ENCODE measurements around the gene GNA12.

The GNA12 gene

DNA sequence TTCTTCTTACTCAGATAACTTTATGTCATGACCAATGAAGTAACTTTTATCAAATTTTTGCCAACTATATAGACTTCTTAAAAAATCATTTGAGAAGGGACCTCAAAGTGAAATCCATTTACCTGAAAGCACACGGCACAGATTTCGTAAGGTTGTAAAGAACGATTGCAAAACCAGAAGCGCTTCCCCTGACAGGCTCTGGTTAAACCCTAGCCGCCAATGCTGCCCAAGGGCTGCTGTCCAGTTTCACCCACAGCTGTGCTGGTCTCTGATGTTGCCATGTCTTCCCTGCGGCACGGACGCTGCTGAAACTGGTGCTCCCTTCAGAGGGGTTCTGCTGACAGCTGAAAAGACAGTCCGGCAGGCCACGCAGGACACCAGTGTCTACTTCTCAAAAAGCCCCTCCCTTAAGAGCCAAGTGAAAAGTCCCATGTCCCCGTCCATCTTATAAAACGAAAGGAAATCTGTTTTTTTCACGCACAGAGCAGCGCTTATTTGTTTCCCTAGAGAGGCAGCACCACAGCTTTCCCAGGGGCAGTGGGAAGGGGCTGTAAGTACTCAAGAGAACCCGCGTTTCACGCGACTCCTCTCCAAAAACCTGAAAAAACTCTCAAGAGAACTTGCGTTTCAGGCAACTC lies 32.5 kb downstream of the GNA12 start:
- Histone ChIP-seq H3K4me3 (ENCODE audit: low read length in 2 of 2) (no peak overlapping the region), H3K9me3 (ENCODE audit: control insufficient read depth in 2 of 2, low read length in 2 of 2) (no peaks in the 10 kb centered on the region), H3K36me3 (ENCODE audit: control insufficient read depth in 2 of 2, insufficient read depth in 2 of 2, low read length in 2 of 2) (peaks cover 0 to 2% of the 10 kb centered on the region in 2 donors), H3K4me1 (ENCODE audit: control insufficient read depth in 2 of 2, insufficient read depth in 2 of 2, low read length in 2 of 2) (no peaks in the 10 kb centered on the region), H3K27ac (ENCODE audit: low read depth in 2 of 2, low read length in 2 of 2) (peak overlapping the region; percentile 16 to 64), H3K9ac (ENCODE audit: low read depth in 1 of 2, low read length in 2 of 2) (peak overlapping the region in 1 of 2 donors; percentile 9), H3K27me3 (ENCODE audit: control insufficient read depth in 2 of 2, insufficient read depth in 2 of 2, low read length in 2 of 2) (no peaks in the 10 kb centered on the region)

DNA sequence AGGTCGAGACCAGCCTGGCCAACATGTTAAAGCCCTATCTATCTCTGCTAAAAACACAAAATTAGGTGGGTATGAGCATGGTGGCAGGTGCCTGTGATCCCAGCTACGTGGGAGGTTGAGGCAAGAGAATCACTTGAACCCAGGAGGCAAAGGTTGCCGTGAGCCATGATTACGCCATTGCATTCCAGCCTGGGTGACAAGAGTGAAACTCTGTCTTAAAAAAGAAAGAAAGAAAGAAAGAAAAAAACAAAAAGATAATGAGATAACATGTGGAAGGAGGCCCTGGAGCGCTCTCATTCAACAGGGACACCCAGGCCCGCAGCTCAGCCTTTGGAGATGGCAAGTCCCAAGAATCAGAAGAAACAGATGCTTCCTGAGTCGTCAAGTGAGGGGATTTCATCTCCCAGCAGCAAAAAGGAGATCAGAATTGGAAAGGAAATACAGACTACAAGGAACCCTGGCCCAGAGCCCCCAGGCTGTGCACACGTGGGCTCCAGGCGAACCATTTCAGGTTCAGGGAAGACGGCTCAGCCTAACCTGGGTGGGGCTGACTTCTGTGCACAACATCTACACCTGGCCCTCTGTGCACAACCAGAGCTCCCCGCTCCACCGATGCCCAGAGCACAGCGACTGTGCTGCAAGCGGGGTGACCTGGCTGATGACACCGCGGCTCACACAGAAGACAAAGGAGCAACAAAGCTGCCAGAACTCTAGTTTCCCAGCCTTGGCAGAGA lies 33.3 kb downstream of the GNA12 start:
- H3K9ac ChIP-seq (ENCODE audit: low read depth in 1 of 2, low read length in 2 of 2): no peak overlapping the region
- no peaks in the 10 kb centered on the region for H3K9me3 ChIP-seq (ENCODE audit: control insufficient read depth in 2 of 2, low read length in 2 of 2)
- peaks cover 0 to 2% of the 10 kb centered on the region in 2 donors for H3K36me3 ChIP-seq (ENCODE audit: control insufficient read depth in 2 of 2, insufficient read depth in 2 of 2, low read length in 2 of 2)
- H3K27me3 ChIP-seq (ENCODE audit: control insufficient read depth in 2 of 2, insufficient read depth in 2 of 2, low read length in 2 of 2): no peaks in the 10 kb centered on the region
- H3K4me3 ChIP-seq (ENCODE audit: low read length in 2 of 2): no peak overlapping the region
- H3K27ac ChIP-seq (ENCODE audit: low read depth in 2 of 2, low read length in 2 of 2): peak overlapping the region in 1 of 2 donors; percentile 11
- H3K4me1 ChIP-seq (ENCODE audit: control insufficient read depth in 2 of 2, insufficient read depth in 2 of 2, low read length in 2 of 2): no peaks in the 10 kb centered on the region

DNA sequence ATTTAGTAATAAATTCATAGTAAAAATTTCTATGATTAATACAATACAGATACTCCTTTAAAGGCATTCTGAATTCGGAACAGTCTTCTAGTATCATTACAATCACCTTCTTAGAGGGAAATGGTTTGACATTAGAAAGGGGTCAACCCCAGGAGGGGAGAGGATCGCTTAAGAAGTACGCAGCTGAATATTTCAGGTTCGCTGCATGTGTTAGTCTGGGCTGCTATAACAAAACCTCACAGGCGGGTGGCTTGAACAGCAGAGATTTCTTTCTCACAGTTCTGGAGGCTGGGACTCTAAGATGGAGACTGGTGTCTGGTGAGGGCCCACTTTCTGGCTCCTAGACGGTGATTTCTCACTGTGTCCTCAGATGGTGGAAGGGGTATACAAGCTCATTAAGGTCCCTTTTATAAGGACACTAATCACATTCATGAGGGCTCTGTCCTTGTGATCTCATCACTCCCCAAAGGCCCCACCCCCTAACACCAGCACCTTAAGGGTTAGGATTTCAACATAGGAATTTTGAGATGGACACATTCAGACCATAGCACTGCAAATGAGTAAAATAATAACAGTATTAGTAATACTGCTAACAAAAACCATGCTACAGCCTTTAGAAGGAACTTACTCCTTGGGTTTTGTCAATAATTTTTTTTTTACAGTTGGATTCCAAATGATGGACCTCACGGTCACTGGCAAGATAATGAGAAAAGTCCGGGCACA lies 34.0 kb downstream of the GNA12 start:
- H3K27me3 ChIP-seq (ENCODE audit: control insufficient read depth in 2 of 2, insufficient read depth in 2 of 2, low read length in 2 of 2): no peaks in the 10 kb centered on the region
- peaks cover 0 to 2% of the 10 kb centered on the region in 2 donors for H3K36me3 ChIP-seq (ENCODE audit: control insufficient read depth in 2 of 2, insufficient read depth in 2 of 2, low read length in 2 of 2)
- H3K4me1 ChIP-seq (ENCODE audit: control insufficient read depth in 2 of 2, insufficient read depth in 2 of 2, low read length in 2 of 2): no peaks in the 10 kb centered on the region
- H3K9ac ChIP-seq (ENCODE audit: low read depth in 1 of 2, low read length in 2 of 2): no peak overlapping the region
- no peaks in the 10 kb centered on the region for H3K9me3 ChIP-seq (ENCODE audit: control insufficient read depth in 2 of 2, low read length in 2 of 2)
- H3K27ac ChIP-seq (ENCODE audit: low read depth in 2 of 2, low read length in 2 of 2): no peak overlapping the region
- no peak overlapping the region for H3K4me3 ChIP-seq (ENCODE audit: low read length in 2 of 2)

DNA sequence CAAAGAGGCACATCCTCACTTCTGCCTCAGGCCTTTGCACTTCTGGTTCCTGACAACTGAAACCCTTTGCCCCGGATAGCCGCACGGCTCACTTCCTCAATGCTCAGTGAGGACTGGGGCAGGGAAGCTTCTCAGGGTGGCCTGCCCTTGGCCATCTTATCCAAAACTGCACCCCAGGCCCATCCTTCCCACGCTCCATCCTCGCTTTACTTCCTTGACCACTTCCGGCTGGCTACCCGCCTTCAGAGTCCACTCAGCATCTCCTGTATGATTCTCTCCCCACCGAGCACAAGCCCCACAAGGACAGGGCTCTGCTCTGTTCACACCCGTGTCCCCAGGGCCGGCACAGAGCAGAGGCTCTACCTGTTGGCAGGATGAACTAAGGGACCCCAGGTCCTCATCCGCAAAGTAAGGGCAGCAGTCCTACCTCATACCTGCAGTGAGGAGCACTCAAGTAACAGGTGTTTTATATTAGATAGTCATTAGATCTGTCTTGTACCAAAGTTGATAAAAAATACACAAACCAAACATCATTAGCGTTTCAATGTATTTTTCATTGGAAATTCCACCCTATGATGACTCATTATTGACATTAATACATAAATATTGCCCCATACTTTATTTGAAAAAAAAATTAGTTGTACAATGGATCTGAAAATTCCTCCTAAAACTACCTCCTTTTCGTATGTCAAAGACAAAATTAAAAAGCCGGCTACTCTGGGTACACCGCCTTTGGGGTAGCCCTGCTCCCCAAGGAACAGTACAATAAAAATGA lies 35.0 kb downstream of the GNA12 start:
- Histone ChIP-seq H3K36me3 (ENCODE audit: control insufficient read depth in 2 of 2, insufficient read depth in 2 of 2, low read length in 2 of 2) (peaks cover 0 to 2% of the 10 kb centered on the region in 2 donors), H3K9ac (ENCODE audit: low read depth in 1 of 2, low read length in 2 of 2) (no peak overlapping the region), H3K27me3 (ENCODE audit: control insufficient read depth in 2 of 2, insufficient read depth in 2 of 2, low read length in 2 of 2) (no peaks in the 10 kb centered on the region), H3K4me3 (ENCODE audit: low read length in 2 of 2) (no peak overlapping the region), H3K4me1 (ENCODE audit: control insufficient read depth in 2 of 2, insufficient read depth in 2 of 2, low read length in 2 of 2) (no peaks in the 10 kb centered on the region), H3K27ac (ENCODE audit: low read depth in 2 of 2, low read length in 2 of 2) (no peak overlapping the region), H3K9me3 (ENCODE audit: control insufficient read depth in 2 of 2, low read length in 2 of 2) (no peaks in the 10 kb centered on the region)

DNA sequence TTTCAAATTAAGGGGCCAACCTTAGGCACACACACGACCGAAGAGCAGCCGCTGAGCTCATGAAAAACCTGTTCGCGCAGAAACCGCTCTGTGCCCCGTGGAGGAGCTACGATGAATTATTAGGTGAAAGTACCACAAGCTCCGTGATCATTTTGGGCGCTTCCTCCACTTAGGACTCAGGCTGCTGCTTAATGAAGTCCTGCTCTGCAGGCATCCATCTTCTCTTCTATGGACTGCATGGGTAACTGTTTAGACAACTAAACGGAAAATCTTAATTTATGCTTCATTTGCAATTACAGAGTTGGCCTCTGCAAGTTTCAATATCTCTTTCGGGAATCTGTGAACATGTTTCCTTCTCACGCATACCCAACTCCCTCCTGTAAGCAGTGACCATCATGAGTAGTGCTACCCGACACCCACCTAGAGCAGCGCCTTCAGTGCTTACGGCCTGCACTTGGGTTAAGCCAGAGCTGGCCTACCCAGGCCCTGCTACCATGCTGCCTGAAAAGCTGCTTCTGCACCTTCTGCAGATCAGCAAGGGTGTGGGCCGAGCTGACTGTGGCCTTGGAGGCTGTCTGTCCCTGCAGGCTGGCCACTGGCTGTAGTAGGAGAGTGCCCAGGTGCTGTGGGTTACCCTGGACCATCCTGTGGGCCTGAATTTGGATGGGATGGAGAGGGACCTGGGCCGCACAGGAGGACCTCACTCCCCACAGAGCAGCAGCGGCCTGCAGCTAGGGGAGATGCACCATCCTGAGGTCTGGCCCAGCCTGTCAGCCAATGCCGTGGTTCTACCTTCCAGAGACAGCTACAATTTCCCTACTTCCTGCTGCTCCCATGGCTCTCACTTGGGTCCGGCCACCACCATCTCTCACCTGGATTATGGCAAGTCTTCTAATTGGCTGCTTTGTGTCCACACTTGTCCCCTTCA lies 36.0 kb downstream of the GNA12 start:
- Histone ChIP-seq H3K27ac (ENCODE audit: low read depth in 2 of 2, low read length in 2 of 2) (no peak overlapping the region), H3K36me3 (ENCODE audit: control insufficient read depth in 2 of 2, insufficient read depth in 2 of 2, low read length in 2 of 2) (no peaks in the 10 kb centered on the region), H3K27me3 (ENCODE audit: control insufficient read depth in 2 of 2, insufficient read depth in 2 of 2, low read length in 2 of 2) (no peaks in the 10 kb centered on the region), H3K9me3 (ENCODE audit: control insufficient read depth in 2 of 2, low read length in 2 of 2) (no peaks in the 10 kb centered on the region), H3K9ac (ENCODE audit: low read depth in 1 of 2, low read length in 2 of 2) (no peak overlapping the region), H3K4me3 (ENCODE audit: low read length in 2 of 2) (no peak overlapping the region), H3K4me1 (ENCODE audit: control insufficient read depth in 2 of 2, insufficient read depth in 2 of 2, low read length in 2 of 2) (peaks cover 8% of the 10 kb centered on the region in 2 donors)

DNA sequence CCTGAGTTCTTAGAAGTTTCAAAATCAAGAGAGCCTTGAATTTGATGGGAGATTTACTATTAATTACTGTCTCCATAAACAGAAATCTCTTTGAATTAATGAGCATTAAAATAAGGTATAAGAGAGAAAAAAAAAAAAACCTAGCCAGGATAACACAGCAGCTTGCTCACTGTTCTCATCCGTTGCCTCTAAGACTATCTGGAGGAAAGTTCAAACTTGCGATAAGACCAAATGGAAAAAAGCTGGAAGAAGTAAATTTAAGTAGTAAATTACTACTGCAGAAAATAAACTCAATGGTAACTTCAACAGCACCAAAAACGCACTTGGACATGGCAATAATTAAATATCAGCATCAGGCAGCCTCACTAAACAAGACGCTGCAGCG lies 36.7 kb downstream of the GNA12 start:
- no peak overlapping the region for H3K27ac ChIP-seq (ENCODE audit: low read depth in 2 of 2, low read length in 2 of 2)
- peaks cover 12 to 13% of the 10 kb centered on the region in 2 donors for H3K4me1 ChIP-seq (ENCODE audit: control insufficient read depth in 2 of 2, insufficient read depth in 2 of 2, low read length in 2 of 2)
- H3K9me3 ChIP-seq (ENCODE audit: control insufficient read depth in 2 of 2, low read length in 2 of 2): no peaks in the 10 kb centered on the region
- H3K36me3 ChIP-seq (ENCODE audit: control insufficient read depth in 2 of 2, insufficient read depth in 2 of 2, low read length in 2 of 2): no peaks in the 10 kb centered on the region
- H3K4me3 ChIP-seq (ENCODE audit: low read length in 2 of 2): no peak overlapping the region
- no peaks in the 10 kb centered on the region for H3K27me3 ChIP-seq (ENCODE audit: control insufficient read depth in 2 of 2, insufficient read depth in 2 of 2, low read length in 2 of 2)
- no peak overlapping the region for H3K9ac ChIP-seq (ENCODE audit: low read depth in 1 of 2, low read length in 2 of 2)

DNA sequence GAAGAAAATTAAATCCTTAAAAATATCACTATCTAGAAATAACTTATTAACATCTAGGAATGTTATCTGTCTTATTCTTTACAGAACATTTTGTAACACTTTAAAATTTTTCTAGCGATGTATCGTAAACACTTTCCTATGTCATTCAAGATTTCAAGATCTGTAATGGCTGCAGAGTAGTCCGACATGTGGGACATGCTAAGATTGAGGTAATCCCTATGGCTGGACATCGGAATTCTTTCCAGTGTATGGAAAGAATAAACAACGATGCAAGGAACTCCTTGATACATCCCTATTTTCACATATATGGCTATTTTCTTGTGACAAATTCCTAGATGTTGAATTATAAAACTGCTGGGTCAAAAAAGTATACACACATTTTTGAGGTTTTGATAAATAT lies 37.5 kb downstream of the GNA12 start:
- no peaks in the 10 kb centered on the region for H3K36me3 ChIP-seq (ENCODE audit: control insufficient read depth in 2 of 2, insufficient read depth in 2 of 2, low read length in 2 of 2)
- H3K4me1 ChIP-seq (ENCODE audit: control insufficient read depth in 2 of 2, insufficient read depth in 2 of 2, low read length in 2 of 2): peaks cover 13% of the 10 kb centered on the region in 2 donors
- H3K9me3 ChIP-seq (ENCODE audit: control insufficient read depth in 2 of 2, low read length in 2 of 2): no peaks in the 10 kb centered on the region
- no peak overlapping the region for H3K4me3 ChIP-seq (ENCODE audit: low read length in 2 of 2)
- H3K27ac ChIP-seq (ENCODE audit: low read depth in 2 of 2, low read length in 2 of 2): no peak overlapping the region
- H3K9ac ChIP-seq (ENCODE audit: low read depth in 1 of 2, low read length in 2 of 2): no peak overlapping the region
- H3K27me3 ChIP-seq (ENCODE audit: control insufficient read depth in 2 of 2, insufficient read depth in 2 of 2, low read length in 2 of 2): no peaks in the 10 kb centered on the region

DNA sequence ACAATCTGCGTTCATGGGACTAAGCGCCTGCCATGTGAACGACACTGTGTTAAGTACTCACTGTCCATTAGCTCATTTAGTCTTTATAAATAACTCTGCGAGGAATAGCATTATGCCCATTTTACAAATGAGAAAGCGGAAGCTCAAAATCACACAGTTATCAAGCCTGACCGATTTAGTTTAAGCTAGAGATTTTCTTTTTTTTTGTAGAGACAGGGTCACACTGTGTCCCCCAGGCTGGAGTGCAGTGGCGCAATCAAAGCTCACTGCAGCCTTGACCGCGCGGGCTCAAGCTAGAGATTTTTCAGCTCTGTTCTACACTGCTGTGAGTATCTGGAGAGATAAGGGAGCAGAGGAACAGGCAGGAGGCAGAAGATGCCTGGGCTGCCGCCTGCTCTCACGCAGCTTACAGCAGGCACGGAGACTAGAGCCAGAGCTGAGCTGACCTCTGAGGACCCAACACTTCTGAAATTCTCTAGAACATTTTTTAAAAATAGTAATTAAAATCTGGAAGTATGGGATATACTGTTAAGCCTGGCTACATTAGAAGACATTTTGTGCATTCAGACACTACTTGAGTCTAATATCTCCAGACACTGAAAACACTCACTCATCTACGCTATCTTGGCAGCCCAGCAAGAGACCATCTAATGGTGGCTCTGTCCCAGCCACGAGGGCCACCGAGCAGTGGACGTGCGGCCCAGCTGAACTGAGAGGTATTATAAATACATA lies 38.7 kb downstream of the GNA12 start:
- Histone ChIP-seq H3K27me3 (ENCODE audit: control insufficient read depth in 2 of 2, insufficient read depth in 2 of 2, low read length in 2 of 2) (no peaks in the 10 kb centered on the region), H3K4me1 (ENCODE audit: control insufficient read depth in 2 of 2, insufficient read depth in 2 of 2, low read length in 2 of 2) (peaks cover 13 to 20% of the 10 kb centered on the region in 2 donors), H3K36me3 (ENCODE audit: control insufficient read depth in 2 of 2, insufficient read depth in 2 of 2, low read length in 2 of 2) (no peaks in the 10 kb centered on the region), H3K4me3 (ENCODE audit: low read length in 2 of 2) (no peak overlapping the region), H3K9ac (ENCODE audit: low read depth in 1 of 2, low read length in 2 of 2) (no peak overlapping the region), H3K9me3 (ENCODE audit: control insufficient read depth in 2 of 2, low read length in 2 of 2) (no peaks in the 10 kb centered on the region), H3K27ac (ENCODE audit: low read depth in 2 of 2, low read length in 2 of 2) (no peak overlapping the region)

All from mucosa of rectum (tissue), 2 donors.